ENCODE measurements around the gene IRF5. TPM values are rescaled to one million over a fixed set of nuclear protein-coding genes. Genes with fewer than 3 reads are reported as not detected.

The IRF5 gene
- total RNA-seq, 4 donors from 2014 or later: 8.9 to 22.8 (median 18.6) TPM

GRCh38 chr7:128959296-128959695, 21.6 kb downstream of the IRF5 start:
- Histone ChIP-seq H3K4me3 (no peak overlapping the region), H3K27ac (no peak overlapping the region), H3K9me3 (no peaks in the 10 kb centered on the region), H3K36me3 (peaks cover 59% of the 10 kb centered on the region), H3K27me3 (no peaks in the 10 kb centered on the region), H3K4me1 (peaks cover 25% of the 10 kb centered on the region)
- no peak for DNase-seq (ENCODE audit: low spot score in 2 of 2)
- WGBS: 94% methylated on average over 4 of the region's 4 CpGs
- no peak for TF ChIP-seq POLR2AphosphoS5 (IDR thresholded peaks at IDR 0.05)
- no peak for TF ChIP-seq POLR2A (IDR thresholded peaks at IDR 0.05)
- no peak for TF ChIP-seq EP300 (IDR thresholded peaks at IDR 0.05)
- TF ChIP-seq CTCF (IDR thresholded peaks at IDR 0.05): no peak

DNA sequence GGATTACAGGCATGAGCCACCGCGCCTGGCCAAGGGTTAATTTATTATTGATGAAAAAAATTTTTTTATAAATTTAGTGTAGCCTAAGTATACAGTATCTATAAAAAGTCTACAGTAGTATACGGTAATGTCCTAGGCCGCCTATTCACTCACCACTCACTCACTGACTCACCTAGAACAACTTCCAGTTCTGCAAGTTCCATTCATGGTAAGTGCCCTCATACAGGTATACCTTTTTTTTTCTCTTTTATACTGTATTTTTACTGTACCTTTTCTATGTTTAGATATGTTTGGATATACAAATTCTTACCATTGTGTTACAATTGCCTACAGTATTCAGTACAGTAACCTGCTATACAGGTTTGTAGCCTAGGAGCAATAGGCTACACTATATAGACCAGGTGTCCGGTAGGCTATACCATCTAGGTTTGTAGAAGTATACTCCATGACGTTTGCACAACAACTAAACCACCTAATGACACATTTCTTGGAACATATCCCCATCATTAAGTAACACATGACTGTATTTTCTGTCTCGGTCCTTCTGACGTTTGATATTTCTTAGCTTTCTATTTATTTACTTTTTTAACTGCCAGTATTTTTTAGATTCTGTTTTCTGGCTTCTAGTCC, 23.4 kb downstream of the IRF5 start:
- no peaks in the 10 kb centered on the region for H3K9me3 ChIP-seq
- TF ChIP-seq POLR2A (IDR thresholded peaks at IDR 0.05): no peak
- TF ChIP-seq CTCF (IDR thresholded peaks at IDR 0.05): no peak
- no peak for TF ChIP-seq POLR2AphosphoS5 (IDR thresholded peaks at IDR 0.05)
- no peak for TF ChIP-seq EP300 (IDR thresholded peaks at IDR 0.05)
- peaks cover 25% of the 10 kb centered on the region for H3K4me1 ChIP-seq
- no peaks in the 10 kb centered on the region for H3K27me3 ChIP-seq
- 75% methylated on average over 8 of the region's 8 CpGs for WGBS
- no peak overlapping the region for H3K4me3 ChIP-seq
- H3K36me3 ChIP-seq: peaks cover 61% of the 10 kb centered on the region
- peak overlapping the region; percentile 72 for H3K27ac ChIP-seq
- DNase-seq (ENCODE audit: low spot score in 2 of 2): no peak

GRCh38 chr7:128962899-128963298, 25.2 kb downstream of the IRF5 start:
- Histone ChIP-seq H3K4me1 (peaks cover 11% of the 10 kb centered on the region), H3K27ac (peak overlapping the region; percentile 75), H3K27me3 (no peaks in the 10 kb centered on the region), H3K36me3 (peaks cover 61% of the 10 kb centered on the region), H3K4me3 (no peak overlapping the region), H3K9me3 (no peaks in the 10 kb centered on the region)
- TF ChIP-seq POLR2A (IDR thresholded peaks at IDR 0.05): no peak
- no peak for TF ChIP-seq CTCF (IDR thresholded peaks at IDR 0.05)
- TF ChIP-seq POLR2AphosphoS5 (IDR thresholded peaks at IDR 0.05): no peak
- TF ChIP-seq EP300 (IDR thresholded peaks at IDR 0.05): no peak
- no peak for DNase-seq (ENCODE audit: low spot score in 2 of 2)

GRCh38 chr7:128963327-128963757, 25.6 kb downstream of the IRF5 start:
- Histone ChIP-seq H3K4me1 (peaks cover 11% of the 10 kb centered on the region), H3K9me3 (no peaks in the 10 kb centered on the region), H3K4me3 (no peak overlapping the region), H3K36me3 (peaks cover 61% of the 10 kb centered on the region), H3K27me3 (no peaks in the 10 kb centered on the region), H3K27ac (peak overlapping the region; percentile 75)
- no peak for DNase-seq (ENCODE audit: low spot score in 2 of 2)
- 70% methylated on average over 1 of the region's 1 CpG for WGBS
- TF ChIP-seq POLR2A (IDR thresholded peaks at IDR 0.05) (no peak), CTCF (IDR thresholded peaks at IDR 0.05) (no peak), EP300 (IDR thresholded peaks at IDR 0.05) (no peak), POLR2AphosphoS5 (IDR thresholded peaks at IDR 0.05) (no peak)

DNA sequence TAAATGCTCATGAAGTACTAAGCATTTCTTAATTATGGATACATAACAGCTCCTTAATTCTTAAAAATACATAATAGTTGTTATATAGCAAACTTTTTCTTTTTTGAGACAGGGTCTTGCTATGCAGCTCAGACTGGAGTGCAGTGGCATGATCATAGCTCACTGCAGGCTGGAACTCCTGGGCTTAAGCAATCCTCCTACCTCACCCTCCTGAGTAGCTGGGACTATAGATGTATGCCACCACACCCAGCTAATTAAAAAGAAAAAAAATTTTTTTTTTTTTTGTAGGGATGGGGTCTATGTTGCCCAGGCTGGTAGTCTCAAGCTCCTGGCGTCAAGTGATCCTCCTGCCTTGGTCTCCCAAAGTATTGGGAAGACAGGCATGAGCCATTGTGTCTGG, 30.9 kb downstream of the IRF5 start:
- peaks cover 89% of the 10 kb centered on the region for H3K36me3 ChIP-seq
- no peak overlapping the region for H3K27ac ChIP-seq
- no peak for TF ChIP-seq POLR2A (IDR thresholded peaks at IDR 0.05)
- TF ChIP-seq CTCF (IDR thresholded peaks at IDR 0.05): no peak
- no peak for TF ChIP-seq EP300 (IDR thresholded peaks at IDR 0.05)
- no peak for TF ChIP-seq POLR2AphosphoS5 (IDR thresholded peaks at IDR 0.05)
- DNase-seq (ENCODE audit: low spot score in 2 of 2): no peak
- WGBS: 81% methylated on average over 1 of the region's 1 CpG
- no peaks in the 10 kb centered on the region for H3K27me3 ChIP-seq
- no peak overlapping the region for H3K4me3 ChIP-seq
- peaks cover 3% of the 10 kb centered on the region for H3K4me1 ChIP-seq
- H3K9me3 ChIP-seq: no peaks in the 10 kb centered on the region

Data from suprapubic skin (tissue), 4 donors.